H9 (cell line): Measurements from ENCODE around the gene ASB7. TPM values are rescaled to one million over a fixed set of nuclear protein-coding genes. Genes with fewer than 3 reads are reported as not detected.

Experiments
- DNase-seq: peaks from one replicate; pipeline ENCODE4 v3.0.0-alpha.2; 2017
- H2AFZ ChIP-seq: one replicate; pipeline ENCODE4 v1.6.1; 2013; ENCODE audit warnings: mild to moderate bottlenecking, low read length, control low read depth, moderate library complexity
- H2AK5ac ChIP-seq: 2 replicates; pipeline ENCODE4 v1.6.1; 2013; ENCODE audit warnings: low read length, control low read depth, mixed read lengths; ENCODE audit not compliant: insufficient read length
- H2BK120ac ChIP-seq: one replicate; pipeline ENCODE4 v1.6.1; 2013; ENCODE audit warnings: low read depth, mild to moderate bottlenecking, low read length, control low read depth, inconsistent platforms; ENCODE audit not compliant: poor library complexity, severe bottlenecking
- H2BK12ac ChIP-seq: 2 replicates; pipeline ENCODE4 v1.6.1; 2013; ENCODE audit warnings: low read length, control low read depth, mixed read lengths, low read depth; ENCODE audit not compliant: insufficient read length
- H2BK15ac ChIP-seq: 2 replicates; pipeline ENCODE4 v1.6.1; 2013; ENCODE audit warnings: low read depth, low read length, control low read depth
- H2BK20ac ChIP-seq: one replicate; pipeline ENCODE4 v1.6.1; 2013; ENCODE audit warnings: low read depth, mild to moderate bottlenecking, low read length, control low read depth, inconsistent platforms; ENCODE audit not compliant: poor library complexity, severe bottlenecking
- H2BK5ac ChIP-seq: 2 replicates; pipeline ENCODE4 v1.6.1; 2013; ENCODE audit warnings: low read length, control low read depth, mixed read lengths; ENCODE audit not compliant: insufficient read length
- H3K14ac ChIP-seq: 2 replicates; pipeline ENCODE4 v1.6.1; 2013; ENCODE audit warnings: low read length, control low read depth; ENCODE audit not compliant: insufficient read depth
- H3K18ac ChIP-seq: 2 replicates; pipeline ENCODE4 v1.6.1; 2013; ENCODE audit warnings: low read depth, mild to moderate bottlenecking, mixed read lengths, low read length, control low read depth; ENCODE audit not compliant: insufficient read length
- H3K23ac ChIP-seq: 2 replicates; pipeline ENCODE4 v1.6.1; 2013; ENCODE audit warnings: low read length, control low read depth, mixed read lengths, low read depth; ENCODE audit not compliant: insufficient read length
- H3K23me2 ChIP-seq: 2 replicates; pipeline ENCODE4 v1.6.1; 2013; ENCODE audit warnings: low read depth, mild to moderate bottlenecking, mixed read lengths, low read length, control low read depth; ENCODE audit not compliant: insufficient read length, poor library complexity, severe bottlenecking
- H3K27ac ChIP-seq: 2 replicates; pipeline ENCODE4 v1.5.1; 2013; ENCODE audit warnings: low read length, control low read depth, mixed read lengths, low read depth; ENCODE audit not compliant: insufficient read length
- H3K27me3 ChIP-seq: 2 replicates; pipeline ENCODE4 v1.6.1; 2013; ENCODE audit warnings: low read length, control low read depth, inconsistent platforms; ENCODE audit not compliant: insufficient read depth
- H3K4ac ChIP-seq: 2 replicates; pipeline ENCODE4 v1.6.1; 2013; ENCODE audit warnings: low read depth, mild to moderate bottlenecking, control low read depth, inconsistent platforms, low read length, moderate library complexity
- H3K4me1 ChIP-seq: 2 replicates; pipeline ENCODE4 v1.6.1; 2013; ENCODE audit warnings: low read length, control low read depth, inconsistent platforms; ENCODE audit not compliant: insufficient read depth
- H3K4me2 ChIP-seq: 2 replicates; pipeline ENCODE4 v1.6.1; 2013; ENCODE audit warnings: low read length, control low read depth, mixed read lengths; ENCODE audit not compliant: insufficient read length, insufficient read depth
- H3K56ac ChIP-seq: 2 replicates; pipeline ENCODE4 v1.6.1; 2013; ENCODE audit warnings: low read depth, mild to moderate bottlenecking, mixed read lengths, low read length, control low read depth; ENCODE audit not compliant: insufficient read length
- H3K79me1 ChIP-seq: 2 replicates; pipeline ENCODE4 v1.6.1; 2013; ENCODE audit warnings: low read depth, mild to moderate bottlenecking, moderate library complexity, low read length, control low read depth, inconsistent platforms; ENCODE audit not compliant: insufficient read depth, poor library complexity, severe bottlenecking
- H3K79me2 ChIP-seq: 2 replicates; pipeline ENCODE4 v1.6.1; 2013; ENCODE audit warnings: low read length, control low read depth, inconsistent platforms; ENCODE audit not compliant: insufficient read depth
- H3K9ac ChIP-seq: 2 replicates; pipeline ENCODE4 v1.6.1; 2013; ENCODE audit warnings: low read length, control low read depth, mixed read lengths; ENCODE audit not compliant: insufficient read length; ENCODE audit errors: extremely low read depth
- H3K9me3 ChIP-seq: one replicate; pipeline ENCODE4 v1.6.1; 2013; ENCODE audit warnings: low read depth, low read length, inconsistent platforms; ENCODE audit not compliant: control insufficient read depth
- H3T11ph ChIP-seq: one replicate; pipeline ENCODE4 v1.6.1; 2013; ENCODE audit warnings: mild to moderate bottlenecking, low read length, control low read depth, inconsistent platforms
- H4K20me1 ChIP-seq: one replicate; pipeline ENCODE4 v1.6.1; 2013; ENCODE audit not compliant: control insufficient read depth, insufficient read length, insufficient read depth
- H4K5ac ChIP-seq: 2 replicates; pipeline ENCODE4 v1.6.1; 2013; ENCODE audit warnings: low read depth, mild to moderate bottlenecking, mixed read lengths, low read length, control low read depth; ENCODE audit not compliant: insufficient read length
- H4K8ac ChIP-seq: replicated peaks from 2 replicates; pipeline ENCODE4 v1.6.1; 2013; ENCODE audit warnings: low read length, control low read depth, mixed read lengths, low read depth; ENCODE audit not compliant: insufficient read length
- H4K91ac ChIP-seq: 2 replicates; pipeline ENCODE4 v1.6.1; 2013; ENCODE audit warnings: low read depth, mild to moderate bottlenecking, moderate library complexity, mixed read lengths, low read length, control low read depth; ENCODE audit not compliant: insufficient read length
- H3K27ac Mint-ChIP-seq, 3 experiments: 2 replicates in 2 of 3; 3 replicates in 1 of 3; pipeline ENCODE4 v1.8.0; 2020 to 2021; ENCODE audit warnings: mixed read lengths in 3 of 3, mild to moderate bottlenecking in 1 of 3, moderate library complexity in 1 of 3
- H3K27me3 Mint-ChIP-seq: 2 replicates; pipeline ENCODE4 v1.8.0; 2021; ENCODE audit warnings: low read depth, mild to moderate bottlenecking, moderate library complexity, mixed read lengths
- H3K36me3 Mint-ChIP-seq, 3 experiments: 2 replicates in 2 of 3; 3 replicates in 1 of 3; pipeline ENCODE4 v1.8.0; 2020 to 2021; ENCODE audit warnings: low read depth in 3 of 3, mixed read lengths in 3 of 3; ENCODE audit not compliant: insufficient read depth in 1 of 3
- H3K4me1 Mint-ChIP-seq, 2 experiments: 2 replicates each; pipeline ENCODE4 v1.8.0; 2020; ENCODE audit warnings: mixed read lengths in 2 of 2
- H3K4me3 Mint-ChIP-seq, 2 experiments: 2 replicates in 1 of 2; 3 replicates in 1 of 2; pipeline ENCODE4 v1.8.0; 2020 to 2021; ENCODE audit warnings: mild to moderate bottlenecking in 2 of 2, mixed read lengths in 2 of 2, moderate library complexity in 1 of 2
- H3K9me3 Mint-ChIP-seq, 2 experiments: 2 replicates in 1 of 2; 3 replicates in 1 of 2; pipeline ENCODE4 v1.8.0; 2020; ENCODE audit warnings: mild to moderate bottlenecking in 2 of 2, mixed read lengths in 2 of 2, moderate library complexity in 1 of 2
- CTCF ChIP-seq: fragments of 200-600 bp; sonication (generic); conservative IDR thresholded peaks from 3 replicates; pipeline ENCODE4 v1.8.0; 2021; ENCODE audit warnings: antibody characterized with exemption, mild to moderate bottlenecking
- WGBS: extraction: QIAGEN DNeasy Blood & Tissue Kit; methylation state at CpG from one replicate; pipeline ENCODE4 v1.1.7; 2013; ENCODE audit warnings: missing lambda C conversion rate, low lambda C conversion rate, mixed read lengths; ENCODE audit not compliant: insufficient read length; ENCODE audit errors: extremely low coverage; 5-methylcytosine and 5-hydroxymethylcytosine counted together
- total RNA-seq: library from RNA; stranded (reverse); gene quantifications from 2 replicates; pipeline ENCODE4 v1.2.1, GENCODE V29; 2021

The ASB7 gene
- total RNA-seq, 1 experiment from 2014 or later, result 12.8 TPM

- Histone ChIP-seq H3K4me2 (no peak overlapping the region), H4K20me1 (no peaks in the 10 kb centered on the region), H3K79me1 (peaks cover 3% of the 10 kb centered on the region), H2BK15ac (no peak overlapping the region), H3T11ph (no peak overlapping the region), H2BK5ac (no peak overlapping the region), H3K27me3 (no peaks in the 10 kb centered on the region; the same call in 1 of the 2 replicates), H3K23me2 (no peaks in the 10 kb centered on the region), H2AFZ (no peak overlapping the region), H2BK120ac (no peak overlapping the region), H2BK12ac (no peak overlapping the region), H2AK5ac (no peak overlapping the region), H3K9me3 (no peaks in the 10 kb centered on the region), H3K79me2 (peaks cover 1% of the 10 kb centered on the region; the same call in 1 of the 2 replicates), H3K4me1 (no peaks in the 10 kb centered on the region), H2BK20ac (no peak overlapping the region), H4K8ac (no peak overlapping the region), H3K23ac (no peak overlapping the region), H3K18ac (no peak overlapping the region), H3K27ac (no peak overlapping the region), H3K14ac (no peak overlapping the region), H4K91ac (no peak overlapping the region), H3K56ac (no peak overlapping the region), H3K4ac (no peak overlapping the region), H3K9ac (no peak overlapping the region), H4K5ac (no peak overlapping the region)
- Mint-ChIP-seq H3K27me3 (no peaks in the 10 kb centered on the region), H3K27ac (no peak overlapping the region), H3K4me1 (peaks cover 4% of the 10 kb centered on the region in 2 experiments; a peak in 2 of 4 replicates), H3K4me3 (no peak overlapping the region), H3K36me3 (no peaks in the 10 kb centered on the region), H3K9me3 (no peaks in the 10 kb centered on the region)
- DNase-seq, result no peak
- WGBS, result no CpG with 5 or more reads among the region's 4 CpGs
- no peak for TF ChIP-seq CTCF
These were observed 40.6 kb downstream of the ASB7 start for GRCh38 chr15:100642950-100643338.
